ENCODE measurements around the gene SLC22A5.

The SLC22A5 gene

DNA sequence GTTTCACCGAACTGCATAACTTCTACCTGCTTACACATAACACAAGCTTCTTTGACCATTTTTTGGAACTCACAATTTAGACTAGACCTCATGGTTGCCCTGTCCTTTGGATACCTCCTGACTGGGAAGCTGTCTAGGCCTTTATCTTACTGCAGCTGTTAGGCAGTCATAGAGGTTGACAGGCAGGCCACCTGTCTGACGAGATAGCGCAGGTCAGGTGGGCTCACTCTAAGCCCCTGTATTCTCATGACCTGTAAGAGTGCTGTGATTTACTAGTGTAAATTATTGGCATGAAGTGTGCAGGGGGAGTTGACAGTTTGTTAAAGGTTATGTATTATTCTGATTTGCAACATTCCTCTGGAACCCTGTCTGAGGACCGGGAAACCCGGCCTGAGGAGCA is 46.3 kb upstream of the SLC22A5 start:
- H2BK12ac ChIP-seq (ENCODE audit: low read length): no peak overlapping the region
- no peaks in the 10 kb centered on the region for H3K9me3 ChIP-seq (replicated peaks in 1 of 2; ENCODE audit: control insufficient read depth in 2 of 2, insufficient read depth in 1 of 2, low read depth in 1 of 2, low read length in 2 of 2)
- H3K27me3 ChIP-seq (ENCODE audit: control insufficient read depth in 3 of 3, insufficient read depth in 3 of 3, low read depth in 1 of 3, low read length in 3 of 3): no peaks in the 10 kb centered on the region
- H3K4me3 ChIP-seq (ENCODE audit: low read length in 2 of 2): no peak overlapping the region
- H2BK15ac ChIP-seq (ENCODE audit: low read length): no peak overlapping the region
- H3K14ac ChIP-seq (ENCODE audit: low read length): no peak overlapping the region
- no peak overlapping the region for H2BK120ac ChIP-seq (ENCODE audit: low read depth, low read length)
- H3K27ac ChIP-seq (replicated peaks; ENCODE audit: low read length): no peak overlapping the region
- H3K4ac ChIP-seq (ENCODE audit: low read length): no peak overlapping the region
- H2AFZ ChIP-seq (ENCODE audit: low read length): no peak overlapping the region
- H2AK5ac ChIP-seq (ENCODE audit: low read depth, low read length): no peak overlapping the region
- H2BK5ac ChIP-seq (ENCODE audit: low read length): no peak overlapping the region
- peaks cover 13% of the 10 kb centered on the region in 2 donors for H3K4me1 ChIP-seq (ENCODE audit: control insufficient read depth in 2 of 2, insufficient read depth in 1 of 2, low read depth in 1 of 2, low read length in 2 of 2)
- no peaks in the 10 kb centered on the region for H3K36me3 ChIP-seq (replicated peaks in 1 of 2; ENCODE audit: control insufficient read depth in 2 of 2, insufficient read depth in 2 of 2, low read length in 2 of 2)
- no peak for DNase-seq (ENCODE audit: low spot score)
- no CpG with 5 or more reads among the region's 5 CpGs for WGBS, 2 donors (ENCODE audit: extremely low coverage in 2 of 2, insufficient read length in 2 of 2, insufficient replicate concordance in 1 of 2)
- H4K8ac ChIP-seq (ENCODE audit: low read depth, low read length): no peak overlapping the region
- H3K79me1 ChIP-seq (ENCODE audit: low read depth, low read length): no peaks in the 10 kb centered on the region
- H4K91ac ChIP-seq (ENCODE audit: low read depth, low read length, poor library complexity): no peak overlapping the region
- no peak overlapping the region for H3K4me2 ChIP-seq (ENCODE audit: insufficient read depth, low read length, poor library complexity, severe bottlenecking)
- H3K23ac ChIP-seq (ENCODE audit: low read depth, low read length, poor library complexity): no peak overlapping the region
- H3K9ac ChIP-seq (ENCODE audit: low read depth, low read length, poor library complexity): no peak overlapping the region
- no peak overlapping the region for H3K18ac ChIP-seq (ENCODE audit: low read length)

DNA sequence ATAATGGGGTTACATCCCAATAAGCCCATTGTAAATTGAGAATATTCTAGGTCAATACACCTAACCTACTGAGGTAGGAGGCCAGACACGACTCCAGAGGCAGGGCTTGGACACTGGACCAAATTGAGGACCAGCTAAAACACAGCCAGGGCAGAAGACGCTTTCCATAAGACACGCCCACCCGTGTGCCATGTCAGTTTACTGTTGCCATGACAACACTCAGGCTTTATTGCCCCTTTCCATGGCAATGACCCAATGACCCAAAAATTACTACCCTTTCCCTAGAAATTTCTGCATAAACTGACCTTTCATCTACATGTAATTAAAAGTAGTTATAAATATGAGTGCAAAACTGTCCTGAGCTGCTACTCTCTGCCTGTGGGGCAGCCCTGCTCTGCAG is 43.8 kb upstream of the SLC22A5 start:
- Histone ChIP-seq H3K79me1 (ENCODE audit: low read depth, low read length) (no peaks in the 10 kb centered on the region), H3K4ac (ENCODE audit: low read length) (no peak overlapping the region), H3K4me3 (ENCODE audit: low read length in 2 of 2) (no peak overlapping the region), H3K27ac (replicated peaks; ENCODE audit: low read length) (no peak overlapping the region), H3K4me2 (ENCODE audit: insufficient read depth, low read length, poor library complexity, severe bottlenecking) (no peak overlapping the region), H3K14ac (ENCODE audit: low read length) (no peak overlapping the region), H3K18ac (ENCODE audit: low read length) (no peak overlapping the region), H2BK5ac (ENCODE audit: low read length) (no peak overlapping the region), H2AFZ (ENCODE audit: low read length) (no peak overlapping the region), H3K9ac (ENCODE audit: low read depth, low read length, poor library complexity) (no peak overlapping the region), H2BK120ac (ENCODE audit: low read depth, low read length) (no peak overlapping the region), H3K27me3 (ENCODE audit: control insufficient read depth in 3 of 3, insufficient read depth in 3 of 3, low read depth in 1 of 3, low read length in 3 of 3) (no peaks in the 10 kb centered on the region), H4K8ac (ENCODE audit: low read depth, low read length) (no peak overlapping the region), H3K36me3 (replicated peaks in 1 of 2; ENCODE audit: control insufficient read depth in 2 of 2, insufficient read depth in 2 of 2, low read length in 2 of 2) (no peaks in the 10 kb centered on the region), H3K9me3 (replicated peaks in 1 of 2; ENCODE audit: control insufficient read depth in 2 of 2, insufficient read depth in 1 of 2, low read depth in 1 of 2, low read length in 2 of 2) (no peaks in the 10 kb centered on the region), H2AK5ac (ENCODE audit: low read depth, low read length) (no peak overlapping the region), H3K23ac (ENCODE audit: low read depth, low read length, poor library complexity) (no peak overlapping the region), H2BK15ac (ENCODE audit: low read length) (no peak overlapping the region), H3K4me1 (ENCODE audit: control insufficient read depth in 2 of 2, insufficient read depth in 1 of 2, low read depth in 1 of 2, low read length in 2 of 2) (peaks cover 13% of the 10 kb centered on the region in 2 donors), H2BK12ac (ENCODE audit: low read length) (no peak overlapping the region), H4K91ac (ENCODE audit: low read depth, low read length, poor library complexity) (no peak overlapping the region)
- WGBS, 2 donors (ENCODE audit: extremely low coverage in 2 of 2, insufficient read length in 2 of 2, insufficient replicate concordance in 1 of 2): no CpG with 5 or more reads among the region's 4 CpGs
- no peak for DNase-seq (ENCODE audit: low spot score)

DNA sequence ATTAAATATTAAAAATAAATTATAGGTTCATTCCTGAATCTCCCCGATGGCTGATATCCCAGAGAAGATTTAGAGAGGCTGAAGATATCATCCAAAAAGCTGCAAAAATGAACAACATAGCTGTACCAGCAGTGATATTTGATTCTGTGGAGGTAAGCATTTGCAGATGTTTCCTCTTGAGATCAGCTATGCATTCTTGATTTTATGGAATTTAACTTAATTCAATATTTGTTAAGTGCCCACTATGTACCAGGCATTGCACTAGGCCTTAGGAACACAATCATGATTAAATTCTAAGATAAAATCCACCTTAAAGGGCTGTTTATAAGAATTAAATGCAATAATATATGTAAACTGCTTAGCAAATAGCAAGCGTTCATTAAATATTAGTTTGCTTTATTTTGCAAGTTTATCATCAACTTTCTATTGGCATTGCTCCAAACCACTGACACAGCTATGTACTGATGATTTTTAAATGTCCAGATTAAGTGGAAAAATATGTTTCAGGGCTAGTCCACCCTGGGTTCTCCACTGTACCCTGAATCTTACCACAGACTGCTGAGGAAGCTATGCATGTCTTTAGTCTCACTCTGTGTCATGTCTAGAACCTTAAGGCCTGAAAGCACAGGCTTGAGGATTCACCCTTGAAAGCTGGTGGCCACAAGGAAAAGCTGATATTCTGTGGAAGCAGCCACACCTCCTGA is 42.1 kb upstream of the SLC22A5 start:
- H3K27me3 ChIP-seq (ENCODE audit: control insufficient read depth in 3 of 3, insufficient read depth in 3 of 3, low read depth in 1 of 3, low read length in 3 of 3): no peaks in the 10 kb centered on the region
- no peak overlapping the region for H2BK12ac ChIP-seq (ENCODE audit: low read length)
- no peaks in the 10 kb centered on the region for H3K79me1 ChIP-seq (ENCODE audit: low read depth, low read length)
- H3K4ac ChIP-seq (ENCODE audit: low read length): no peak overlapping the region
- no peak overlapping the region for H2BK15ac ChIP-seq (ENCODE audit: low read length)
- H3K18ac ChIP-seq (ENCODE audit: low read length): no peak overlapping the region
- peaks cover 5 to 10% of the 10 kb centered on the region in 2 donors for H3K4me1 ChIP-seq (ENCODE audit: control insufficient read depth in 2 of 2, insufficient read depth in 1 of 2, low read depth in 1 of 2, low read length in 2 of 2)
- H3K9me3 ChIP-seq (replicated peaks in 1 of 2; ENCODE audit: control insufficient read depth in 2 of 2, insufficient read depth in 1 of 2, low read depth in 1 of 2, low read length in 2 of 2): no peaks in the 10 kb centered on the region
- H3K4me3 ChIP-seq (ENCODE audit: low read length in 2 of 2): no peak overlapping the region
- no peak overlapping the region for H3K14ac ChIP-seq (ENCODE audit: low read length)
- no CpG with 5 or more reads among the region's 2 CpGs for WGBS, 2 donors (ENCODE audit: extremely low coverage in 2 of 2, insufficient read length in 2 of 2, insufficient replicate concordance in 1 of 2)
- H3K36me3 ChIP-seq (replicated peaks in 1 of 2; ENCODE audit: control insufficient read depth in 2 of 2, insufficient read depth in 2 of 2, low read length in 2 of 2): no peaks in the 10 kb centered on the region
- DNase-seq (ENCODE audit: low spot score): no peak
- no peak overlapping the region for H3K9ac ChIP-seq (ENCODE audit: low read depth, low read length, poor library complexity)
- H2BK120ac ChIP-seq (ENCODE audit: low read depth, low read length): no peak overlapping the region
- no peak overlapping the region for H3K27ac ChIP-seq (replicated peaks; ENCODE audit: low read length)
- no peak overlapping the region for H4K8ac ChIP-seq (ENCODE audit: low read depth, low read length)
- no peak overlapping the region for H3K4me2 ChIP-seq (ENCODE audit: insufficient read depth, low read length, poor library complexity, severe bottlenecking)
- H2AK5ac ChIP-seq (ENCODE audit: low read depth, low read length): no peak overlapping the region
- no peak overlapping the region for H2AFZ ChIP-seq (ENCODE audit: low read length)
- H2BK5ac ChIP-seq (ENCODE audit: low read length): no peak overlapping the region
- no peak overlapping the region for H4K91ac ChIP-seq (ENCODE audit: low read depth, low read length, poor library complexity)
- H3K23ac ChIP-seq (ENCODE audit: low read depth, low read length, poor library complexity): no peak overlapping the region

- H4K8ac ChIP-seq (ENCODE audit: low read depth, low read length): no peak overlapping the region
- no peak overlapping the region for H2BK5ac ChIP-seq (ENCODE audit: low read length)
- H3K4me1 ChIP-seq (ENCODE audit: control insufficient read depth in 2 of 2, insufficient read depth in 1 of 2, low read depth in 1 of 2, low read length in 2 of 2): no peaks in the 10 kb centered on the region
- H3K79me1 ChIP-seq (ENCODE audit: low read depth, low read length): no peaks in the 10 kb centered on the region
- H3K27ac ChIP-seq (replicated peaks; ENCODE audit: low read length): no peak overlapping the region
- WGBS, 2 donors (ENCODE audit: extremely low coverage in 2 of 2, insufficient read length in 2 of 2, insufficient replicate concordance in 1 of 2): no CpG with 5 or more reads among the region's 3 CpGs
- H2AFZ ChIP-seq (ENCODE audit: low read length): no peak overlapping the region
- no peak for DNase-seq (ENCODE audit: low spot score)
- no peak overlapping the region for H3K18ac ChIP-seq (ENCODE audit: low read length)
- H3K4me3 ChIP-seq (ENCODE audit: low read length in 2 of 2): no peak overlapping the region
- no peak overlapping the region for H2BK120ac ChIP-seq (ENCODE audit: low read depth, low read length)
- no peak overlapping the region for H3K23ac ChIP-seq (ENCODE audit: low read depth, low read length, poor library complexity)
- H3K9me3 ChIP-seq (replicated peaks in 1 of 2; ENCODE audit: control insufficient read depth in 2 of 2, insufficient read depth in 1 of 2, low read depth in 1 of 2, low read length in 2 of 2): no peaks in the 10 kb centered on the region
- H3K36me3 ChIP-seq (replicated peaks in 1 of 2; ENCODE audit: control insufficient read depth in 2 of 2, insufficient read depth in 2 of 2, low read length in 2 of 2): no peaks in the 10 kb centered on the region
- no peak overlapping the region for H2AK5ac ChIP-seq (ENCODE audit: low read depth, low read length)
- H3K27me3 ChIP-seq (ENCODE audit: control insufficient read depth in 3 of 3, insufficient read depth in 3 of 3, low read depth in 1 of 3, low read length in 3 of 3): no peaks in the 10 kb centered on the region
- no peak overlapping the region for H3K9ac ChIP-seq (ENCODE audit: low read depth, low read length, poor library complexity)
- H3K4ac ChIP-seq (ENCODE audit: low read length): no peak overlapping the region
- no peak overlapping the region for H2BK12ac ChIP-seq (ENCODE audit: low read length)
- H3K14ac ChIP-seq (ENCODE audit: low read length): no peak overlapping the region
- H4K91ac ChIP-seq (ENCODE audit: low read depth, low read length, poor library complexity): no peak overlapping the region
- H2BK15ac ChIP-seq (ENCODE audit: low read length): no peak overlapping the region
- H3K4me2 ChIP-seq (ENCODE audit: insufficient read depth, low read length, poor library complexity, severe bottlenecking): no peak overlapping the region
These were observed 34.7 kb upstream of the SLC22A5 start for GRCh38 chr5:132334812-132335211.
